Measurements from ENCODE around the gene GPR55.

- TF ChIP-seq CTCF (IDR thresholded peaks at IDR 0.05; ENCODE audit: poor library complexity, severe bottlenecking), result no peak
- no peak for TF ChIP-seq EZH2 (IDR thresholded peaks at IDR 0.05; ENCODE audit: borderline replicate concordance, insufficient read depth, low read length, poor library complexity, severe bottlenecking)
- TF ChIP-seq MXI1 (conservative IDR thresholded peaks at IDR 0.05; ENCODE audit: poor library complexity, severe bottlenecking), result no peak
Measured at GRCh38 chr2:230895536-230896345, 29.3 kb downstream of the GPR55 start.

All from neural cell (in vitro differentiated cells).